ENCODE data around the gene SQSTM1. TPM values are rescaled to one million over a fixed set of nuclear protein-coding genes. Genes with fewer than 3 reads are reported as not detected.
A peak's percentile ranks its signal among the peaks of the same experiment; 100 is the strongest.

SQSTM1 gene
- total and polyA plus RNA-seq, 12 donors = 258 to 2,312 (median 660) TPM

- DNase-seq = peak; percentile 61 to 81 (median 76)
Measured at GRCh38 chr5:179836225-179837019, 15.7 kb downstream of the SQSTM1 start.

GRCh38 chr5:179837076-179838011, 16.6 kb downstream of the SQSTM1 start:
- Histone ChIP-seq H3K36me3 (replicated peaks in 1 of 2) (peaks cover 0 to 70% of the 10 kb centered on the region in 2 donors), H3K27ac (peak overlapping the region; percentile 23 to 84 (median 55))
- no peak for TF ChIP-seq CTCF (IDR thresholded peaks at IDR 0.05)
- TF ChIP-seq POLR2A (IDR thresholded peaks at IDR 0.05) = no peak

More at GRCh38 chr5:179836225-179837019, 15.7 kb downstream of the SQSTM1 start:
- 59 to 79% (median 64%) methylated on average over 12 to 19 of the region's 19 CpGs for WGBS, 4 donors
- TF ChIP-seq CTCF (IDR thresholded peaks at IDR 0.05) = peak in 1 of 6 experiments; percentile 2
- no peak for TF ChIP-seq POLR2A (IDR thresholded peaks at IDR 0.05)
- no peak overlapping the region for H3K4me3 ChIP-seq
- peaks cover 12 to 50% of the 10 kb centered on the region in 2 donors for H3K4me1 ChIP-seq (replicated peaks in 1 of 2)
- peak overlapping the region; percentile 23 to 84 (median 55) for H3K27ac ChIP-seq
- H3K9me3 ChIP-seq (replicated peaks in 1 of 3) = no peaks in the 10 kb centered on the region
- intact Hi-C loops (cut with DNase I) = loop anchor here in 1 of 2 donors (2.0 kb wide), 1 partner anchor 16 kb away; no protein-coding TSS in a partner anchor
- no peaks in the 10 kb centered on the region for H3K27me3 ChIP-seq
- peaks cover 0 to 75% of the 10 kb centered on the region in 2 donors for H3K36me3 ChIP-seq (replicated peaks in 1 of 2)

GRCh38 chr5:179839328-179840256, 18.9 kb downstream of the SQSTM1 start:
- H3K4me1 ChIP-seq (replicated peaks in 1 of 2) = peaks cover 8 to 37% of the 10 kb centered on the region in 2 donors
- TF ChIP-seq CTCF (IDR thresholded peaks at IDR 0.05) (no peak), POLR2A (IDR thresholded peaks at IDR 0.05) (peak in 1 of 2 donors; percentile 39)
- H3K4me3 ChIP-seq = no peak overlapping the region
- no peaks in the 10 kb centered on the region for H3K9me3 ChIP-seq (replicated peaks in 1 of 3)
- intact Hi-C loops (cut with DNase I) = no loop called here
- peak; percentile 81 to 94 (median 92) for DNase-seq
- 53 to 63% (median 55%) methylated on average over 9 to 16 of the region's 16 CpGs for WGBS, 4 donors
- H3K27me3 ChIP-seq = no peaks in the 10 kb centered on the region
- H3K36me3 ChIP-seq (replicated peaks in 1 of 2) = peaks cover 0 to 50% of the 10 kb centered on the region in 2 donors
- H3K27ac ChIP-seq = peak overlapping the region; percentile 26 to 84 (median 35)

More at GRCh38 chr5:179837076-179838011, 16.6 kb downstream of the SQSTM1 start:
- WGBS, 4 donors = 62 to 65% (median 64%) methylated on average over 12 to 15 of the region's 15 CpGs
- Histone ChIP-seq H3K4me3 (no peak overlapping the region), H3K4me1 (replicated peaks in 1 of 2) (peaks cover 9 to 43% of the 10 kb centered on the region in 2 donors), H3K27me3 (no peaks in the 10 kb centered on the region), H3K9me3 (replicated peaks in 1 of 3) (no peaks in the 10 kb centered on the region)
- intact Hi-C loops (cut with DNase I) = loop anchor here in 1 of 2 donors (2.0 kb wide), 1 partner anchor 15 kb away; no protein-coding TSS in a partner anchor
- peak in 2 of 7 donors; percentile 37 to 57 for DNase-seq

Measured in adrenal gland (tissue), 12 donors.